Dermis microvascular lymphatic vessel endothelial cell (primary cell): Measurements from ENCODE around the gene GNA12. TPM values are rescaled to one million over a fixed set of nuclear protein-coding genes. Genes with fewer than 3 reads are reported as not detected.

ENCODE experiments used
- DNase-seq, 2 donors: peaks; one replicate each; pipeline versions ENCODE4 v3.0.0 to v3.0.0-alpha.2; 2010; ENCODE audit warnings: low read depth in 2 of 2
- total RNA-seq: library from RNA; depleted of rRNA; stranded (reverse); fragments of >200 nt; gene quantifications from 2 replicates; pipeline ENCODE4 v1.2.1, GENCODE V29; 2014

The GNA12 gene
- total RNA-seq, 1 donor from 2014 or later: 20.8 TPM

DNA sequence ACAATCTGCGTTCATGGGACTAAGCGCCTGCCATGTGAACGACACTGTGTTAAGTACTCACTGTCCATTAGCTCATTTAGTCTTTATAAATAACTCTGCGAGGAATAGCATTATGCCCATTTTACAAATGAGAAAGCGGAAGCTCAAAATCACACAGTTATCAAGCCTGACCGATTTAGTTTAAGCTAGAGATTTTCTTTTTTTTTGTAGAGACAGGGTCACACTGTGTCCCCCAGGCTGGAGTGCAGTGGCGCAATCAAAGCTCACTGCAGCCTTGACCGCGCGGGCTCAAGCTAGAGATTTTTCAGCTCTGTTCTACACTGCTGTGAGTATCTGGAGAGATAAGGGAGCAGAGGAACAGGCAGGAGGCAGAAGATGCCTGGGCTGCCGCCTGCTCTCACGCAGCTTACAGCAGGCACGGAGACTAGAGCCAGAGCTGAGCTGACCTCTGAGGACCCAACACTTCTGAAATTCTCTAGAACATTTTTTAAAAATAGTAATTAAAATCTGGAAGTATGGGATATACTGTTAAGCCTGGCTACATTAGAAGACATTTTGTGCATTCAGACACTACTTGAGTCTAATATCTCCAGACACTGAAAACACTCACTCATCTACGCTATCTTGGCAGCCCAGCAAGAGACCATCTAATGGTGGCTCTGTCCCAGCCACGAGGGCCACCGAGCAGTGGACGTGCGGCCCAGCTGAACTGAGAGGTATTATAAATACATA, 38.7 kb downstream of the GNA12 start:
- DNase-seq: no peak

DNA sequence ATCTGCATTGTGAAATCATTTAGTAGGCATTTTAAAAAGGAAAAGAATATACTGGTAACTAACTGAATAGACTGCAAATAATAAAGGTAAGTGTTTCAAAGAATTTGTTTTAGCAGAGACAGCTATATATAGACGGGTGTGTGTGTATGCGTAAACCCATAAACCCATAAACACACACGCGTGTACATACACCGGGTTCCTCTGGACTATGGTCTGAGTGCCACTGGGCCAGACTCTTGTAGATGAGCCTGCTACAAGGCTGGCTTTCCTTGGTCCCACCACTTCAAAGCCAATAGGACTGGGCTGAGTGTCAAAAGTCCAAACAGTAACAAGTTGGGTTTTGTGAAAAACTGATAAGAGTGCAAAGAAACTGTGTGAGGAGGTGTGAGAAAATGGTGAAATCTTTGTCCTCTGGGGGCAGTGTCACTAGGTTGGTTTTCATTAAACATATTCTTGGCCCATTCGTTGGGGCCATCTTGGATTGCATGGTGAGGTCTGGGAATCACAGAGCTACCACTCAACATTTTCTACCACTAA, 39.8 kb downstream of the GNA12 start:
- no peak for DNase-seq

DNA sequence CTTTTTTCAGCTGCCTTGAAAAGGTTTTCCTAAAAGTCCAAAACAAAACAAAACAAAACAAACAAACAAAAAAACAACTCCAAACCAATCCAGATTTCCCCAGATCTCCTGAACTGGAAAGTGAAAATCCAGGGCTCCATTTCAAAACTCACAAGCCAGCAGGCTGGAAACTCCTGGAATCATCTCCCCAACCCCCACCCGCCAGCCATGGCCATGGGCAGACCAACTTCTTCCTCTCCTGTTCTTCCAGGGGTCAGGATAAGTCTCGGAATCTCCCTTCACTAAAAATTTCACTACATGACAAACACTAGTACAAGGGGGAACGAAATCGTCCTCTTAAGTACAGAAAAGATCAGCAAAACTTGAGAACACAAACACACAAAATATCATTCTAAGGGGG, 40.4 kb downstream of the GNA12 start:
- no peak for DNase-seq

DNA sequence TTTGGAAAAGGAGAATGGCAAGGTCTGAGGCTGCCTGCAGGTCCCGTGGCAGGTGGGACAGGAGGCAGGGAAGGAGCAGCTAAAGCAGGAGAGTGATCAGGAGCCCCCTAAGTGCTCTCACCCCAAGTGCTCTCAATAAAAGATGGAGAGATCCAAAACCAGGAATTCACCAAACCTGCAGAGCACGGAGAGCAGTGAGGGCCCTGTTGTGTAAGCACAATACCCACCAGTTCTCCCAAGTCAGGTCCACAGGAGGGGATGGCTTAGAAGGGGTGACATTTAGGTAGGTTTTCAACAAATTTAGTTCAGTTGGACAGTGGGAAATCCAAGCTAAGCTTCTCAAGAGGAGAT, 40.8 kb downstream of the GNA12 start:
- DNase-seq: no peak

DNA sequence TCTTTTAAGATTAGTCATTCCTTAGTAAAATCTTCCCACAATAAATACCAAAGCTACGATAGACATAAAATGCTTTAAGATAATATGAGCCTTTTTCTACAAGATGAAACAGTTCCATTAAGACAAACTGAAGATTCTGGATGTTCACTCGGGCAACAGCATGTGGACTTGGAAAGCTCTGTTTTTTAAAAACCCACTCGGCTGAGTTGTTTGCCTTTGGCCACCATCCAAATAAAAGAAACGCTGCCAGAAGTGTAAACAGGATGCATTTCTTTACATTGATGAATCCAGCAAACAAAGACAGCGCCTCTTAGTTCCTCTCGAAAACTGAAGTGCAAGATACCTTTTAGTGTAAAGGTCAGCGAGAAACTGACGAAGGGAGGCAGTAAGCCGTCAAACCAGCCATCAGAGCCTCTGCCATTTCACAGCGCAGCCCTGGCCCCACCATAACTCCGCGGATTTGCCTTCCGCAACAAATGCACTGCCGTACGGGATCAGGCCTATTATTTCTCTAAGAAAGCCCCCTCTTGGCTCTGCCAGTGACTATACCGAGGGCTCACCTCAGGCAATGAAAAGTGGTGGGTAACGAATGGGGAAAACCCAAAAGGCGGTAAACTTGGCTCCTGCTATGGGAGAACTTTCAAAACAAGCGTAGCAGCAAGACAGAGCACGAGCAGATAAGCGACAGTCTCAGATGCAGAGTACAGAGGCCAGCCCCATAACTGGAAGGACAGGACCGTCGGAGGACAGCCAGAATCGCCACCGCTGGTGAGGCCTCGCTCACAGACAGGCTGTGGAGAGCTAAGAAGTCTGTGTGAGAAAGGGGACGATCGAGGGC, 41.4 kb downstream of the GNA12 start:
- DNase-seq: peak in 1 of 2 donors; percentile 55

DNA sequence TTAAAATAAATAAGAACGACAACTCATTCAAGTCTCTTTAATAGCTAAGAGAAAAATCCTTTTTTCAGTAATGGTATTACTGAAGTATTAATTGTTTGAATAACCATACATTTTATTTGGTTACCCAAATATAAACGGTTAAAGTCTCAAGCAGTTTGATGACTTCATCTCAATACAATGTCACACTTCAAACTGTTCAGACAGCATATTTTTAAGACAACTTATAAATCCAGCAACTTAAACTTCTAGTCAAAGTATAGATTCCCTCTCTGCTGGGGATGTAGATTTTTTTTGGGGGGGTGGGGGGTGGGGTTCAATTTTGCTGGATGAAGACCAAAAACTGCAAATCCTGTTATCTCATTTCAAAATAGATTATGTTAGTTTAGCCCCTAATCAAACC, 42.0 kb downstream of the GNA12 start:
- DNase-seq: peak in 1 of 2 donors; percentile 30

DNA sequence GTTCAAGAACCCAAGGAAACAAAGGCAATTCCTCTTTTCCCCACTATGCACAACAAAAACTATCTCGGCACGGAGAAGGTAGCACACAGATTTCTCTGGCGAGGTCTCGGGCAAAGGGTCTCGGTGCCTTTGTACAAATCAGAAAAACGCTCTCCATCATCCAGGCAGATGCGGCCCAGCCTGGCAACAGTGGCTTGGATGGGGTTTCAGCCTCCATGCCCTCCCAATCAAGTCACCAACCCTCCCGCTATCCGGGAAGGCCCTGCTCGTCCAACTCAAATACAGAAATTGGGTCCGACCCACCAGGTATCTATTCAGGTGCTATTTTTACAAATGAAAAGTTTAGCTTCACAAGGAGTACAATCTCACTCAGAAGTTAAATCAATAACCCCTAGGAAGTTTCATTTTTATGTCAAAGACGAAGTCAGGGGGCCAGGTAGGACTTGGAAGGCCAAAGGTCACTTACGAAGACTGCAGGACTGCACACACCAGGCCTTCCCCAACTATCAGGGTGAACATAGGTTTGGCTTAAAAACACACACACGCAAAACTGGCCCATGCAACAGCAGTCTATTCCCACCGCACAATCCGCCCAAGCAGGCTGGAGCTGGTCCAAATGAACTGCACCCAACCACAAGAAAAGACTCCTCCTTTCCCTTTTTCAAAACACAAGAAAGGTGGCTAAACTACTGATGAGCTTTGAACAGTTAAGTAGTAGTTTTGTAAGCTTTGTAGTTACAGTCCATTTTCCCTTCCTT, 43.0 kb downstream of the GNA12 start:
- DNase-seq: peak in 1 of 2 donors; percentile 36

DNA sequence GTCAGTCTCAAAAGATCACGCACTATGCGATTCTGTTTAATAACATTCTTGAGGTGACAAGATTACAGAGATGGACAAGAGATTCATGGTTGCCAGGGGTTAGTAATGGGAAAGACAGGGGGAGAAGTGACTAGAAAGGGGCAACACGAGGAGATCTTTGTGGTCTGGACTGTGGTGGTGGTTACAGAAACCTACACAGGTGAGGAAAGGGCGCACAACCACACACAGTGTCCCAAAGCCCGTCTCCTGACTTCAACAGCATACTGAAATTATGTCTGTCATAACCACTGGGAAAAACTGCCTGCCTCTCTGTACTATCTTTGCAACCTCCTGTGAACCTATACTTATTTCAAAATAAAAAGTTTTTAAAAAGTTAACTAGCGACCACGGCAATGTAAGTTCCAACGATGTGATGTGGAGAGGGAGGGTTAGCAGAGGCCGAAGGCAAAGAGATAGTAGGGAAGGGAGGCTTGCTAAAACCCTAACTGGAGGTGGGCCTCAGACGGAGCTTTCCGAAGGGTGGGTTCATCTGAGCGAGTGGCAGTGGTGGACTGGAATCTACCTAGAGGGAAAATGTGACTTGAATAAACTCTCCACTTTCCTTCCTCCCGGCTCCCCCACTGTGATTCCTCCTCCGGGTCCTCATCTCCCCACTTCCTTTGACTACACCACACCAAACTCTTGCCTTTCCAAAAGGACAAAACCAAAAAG, 43.7 kb downstream of the GNA12 start:
- no peak for DNase-seq

DNA sequence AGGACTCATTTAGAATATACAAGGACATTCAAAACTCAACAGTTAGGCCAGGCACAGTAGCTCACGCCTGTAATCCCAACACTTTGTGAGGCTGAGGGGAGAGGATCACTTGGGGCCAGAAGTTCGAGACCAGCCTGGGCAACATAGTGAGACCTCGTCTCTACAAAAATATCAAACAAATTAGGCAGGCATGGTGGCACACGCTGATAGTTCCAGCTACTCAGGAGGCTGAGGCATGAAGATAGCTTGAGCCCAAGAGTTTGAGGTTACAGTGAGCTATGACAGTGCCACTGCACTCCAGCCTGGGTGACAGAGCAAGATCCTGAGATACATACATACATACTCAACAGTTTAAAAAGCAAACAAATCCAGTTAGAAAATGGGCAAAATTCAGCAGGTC, 44.9 kb downstream of the GNA12 start:
- DNase-seq: no peak

DNA sequence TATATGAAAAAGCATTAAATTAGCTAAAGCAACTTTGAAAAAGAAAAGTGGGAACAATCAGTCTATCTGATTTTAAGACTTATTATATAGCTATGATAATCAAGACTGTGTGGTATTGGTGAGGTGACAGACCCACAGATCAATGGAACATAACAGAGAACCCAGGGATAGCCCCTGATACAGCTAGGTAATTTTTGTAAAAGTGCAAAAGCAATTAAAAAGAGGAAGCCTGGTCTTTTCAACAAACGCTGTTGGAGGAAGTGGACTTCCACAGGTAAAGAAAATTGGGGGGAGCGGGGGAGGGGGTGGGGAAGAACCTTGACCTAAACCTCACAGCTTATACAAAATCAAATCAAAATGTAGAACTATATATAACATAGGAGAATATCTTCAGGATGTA, 45.4 kb downstream of the GNA12 start:
- no peak for DNase-seq

DNA sequence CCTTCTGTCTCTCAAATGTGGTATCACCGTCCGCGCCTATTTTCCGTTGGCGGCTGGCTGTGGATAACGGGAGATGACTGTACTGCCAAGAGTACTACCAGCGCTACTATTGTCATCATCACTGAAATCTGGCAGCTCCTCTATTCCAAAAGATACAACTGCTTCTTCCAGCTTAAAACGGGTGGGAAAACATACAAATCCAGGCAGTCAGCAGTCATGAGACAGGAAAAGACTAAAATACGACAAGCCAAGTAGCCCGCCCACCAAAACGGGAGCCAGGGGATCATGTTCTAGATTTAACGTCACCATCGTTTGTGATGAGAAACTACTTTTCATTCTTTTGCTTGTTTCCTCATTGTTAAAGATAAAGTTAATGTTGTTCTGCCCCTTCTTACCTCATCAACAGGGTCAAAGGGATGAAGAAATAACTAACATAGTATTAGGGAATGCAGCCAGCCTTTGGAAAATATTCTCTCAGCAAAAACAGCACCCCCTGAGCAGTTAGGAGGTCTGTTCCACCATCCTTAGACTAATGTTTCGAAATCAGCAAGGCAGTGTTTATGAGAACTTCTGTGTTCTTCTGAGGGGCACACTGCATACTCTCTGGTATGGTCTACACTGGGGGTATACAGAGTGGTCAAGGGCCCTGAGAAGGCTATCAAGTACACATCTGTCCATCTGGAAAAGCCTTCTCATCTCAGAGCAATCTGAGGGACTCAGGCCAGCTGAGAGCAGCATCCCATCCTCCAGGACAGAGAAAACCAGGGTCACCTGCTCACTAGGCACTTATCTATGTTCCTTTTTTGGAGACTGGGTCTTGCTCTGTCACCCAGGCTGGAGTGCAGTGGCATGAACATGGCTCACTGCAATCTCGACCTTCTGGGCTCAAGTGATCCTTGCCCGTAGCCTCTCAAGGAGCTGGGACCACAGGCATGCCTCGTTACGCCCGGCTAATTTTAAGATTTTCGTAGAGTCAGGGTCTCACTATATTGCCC, 47.5 kb downstream of the GNA12 start:
- DNase-seq: peak; percentile 97 to 99

DNA sequence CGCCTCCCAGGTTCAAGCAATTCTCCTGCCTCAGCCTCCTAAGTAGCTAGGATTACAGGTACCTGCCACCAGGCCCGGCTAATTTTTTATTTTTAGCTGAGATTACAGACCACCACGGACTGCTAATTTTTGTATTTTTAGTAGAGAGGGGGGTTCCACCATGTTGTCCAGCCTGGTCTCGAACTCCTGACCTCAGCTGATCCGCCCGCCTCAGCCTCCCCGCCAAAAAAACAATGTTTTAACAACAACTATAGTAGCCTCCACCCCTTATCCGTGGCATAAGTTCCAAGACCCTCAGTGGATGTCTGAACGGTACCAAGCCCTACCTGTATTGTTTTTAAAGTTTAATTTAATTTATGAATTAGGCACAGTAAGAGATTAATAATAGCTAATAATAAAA, 48.2 kb downstream of the GNA12 start:
- DNase-seq: no peak

DNA sequence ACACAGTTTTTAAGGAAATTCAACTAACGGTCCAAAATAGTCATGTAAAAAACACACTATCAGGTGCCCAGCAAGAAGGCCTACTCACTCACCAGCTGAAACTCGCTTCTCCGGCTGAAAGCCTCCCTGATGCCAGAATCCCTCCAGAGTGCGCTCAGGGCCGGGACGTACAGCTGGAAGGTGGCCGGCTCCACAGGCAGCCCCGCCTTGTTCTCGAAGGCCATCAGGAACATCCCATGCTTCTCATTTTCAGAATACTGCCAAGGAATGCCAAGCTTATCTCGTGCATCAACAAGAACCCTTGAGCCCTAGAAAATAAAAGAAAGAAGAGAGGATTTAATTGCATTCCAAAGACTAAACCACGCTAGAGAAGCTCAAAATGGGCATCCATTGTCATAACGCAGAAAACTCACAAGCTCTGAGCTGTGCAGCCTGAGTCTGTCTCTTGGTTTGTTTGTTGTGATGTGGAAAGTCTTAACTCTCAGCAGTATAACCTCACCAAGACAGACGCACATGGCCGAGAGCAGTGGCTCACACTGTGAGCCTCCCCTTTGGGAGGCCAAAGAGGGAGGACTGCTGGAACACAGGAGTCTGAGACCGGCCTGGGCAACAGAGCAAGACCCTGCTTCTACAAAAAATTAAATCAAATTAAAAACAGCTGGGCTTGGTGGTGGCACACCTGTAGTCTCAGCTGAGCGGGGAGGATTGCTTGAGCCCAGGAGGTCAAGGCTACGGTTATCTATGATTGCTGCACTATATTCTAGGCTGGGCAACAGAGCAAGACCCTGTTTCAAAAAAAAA, 49.1 kb downstream of the GNA12 start:
- DNase-seq: no peak

DNA sequence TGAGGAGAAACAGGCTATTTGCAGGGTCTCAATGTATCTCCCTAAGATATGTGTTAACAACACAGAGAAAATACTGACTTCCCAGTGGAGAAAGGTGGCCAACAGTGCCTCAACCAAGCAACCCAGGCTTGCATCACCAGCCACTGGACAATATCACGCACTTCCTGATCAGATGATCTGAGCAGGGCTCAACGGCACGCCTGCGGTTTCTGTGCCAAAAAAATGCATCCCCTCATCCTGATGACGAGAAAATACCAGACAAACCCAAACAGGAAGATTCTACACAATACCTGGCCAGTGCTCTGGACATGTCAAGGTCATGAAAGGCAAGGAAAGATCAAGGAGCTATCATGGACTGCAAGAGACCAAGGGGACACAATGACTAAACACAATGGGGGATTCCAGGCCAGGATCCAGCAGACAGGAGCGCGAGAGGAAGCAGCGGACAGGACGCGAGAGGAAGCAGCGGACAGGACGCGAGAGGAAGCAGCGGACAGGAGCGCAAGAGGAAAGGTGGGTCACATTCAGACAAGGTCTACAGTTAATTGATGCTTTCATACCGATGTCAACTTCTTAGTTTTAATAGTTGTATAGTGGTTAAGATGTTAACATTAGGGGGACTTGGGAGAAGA, 51.1 kb downstream of the GNA12 start:
- DNase-seq: peak; percentile 85 to 93

DNA sequence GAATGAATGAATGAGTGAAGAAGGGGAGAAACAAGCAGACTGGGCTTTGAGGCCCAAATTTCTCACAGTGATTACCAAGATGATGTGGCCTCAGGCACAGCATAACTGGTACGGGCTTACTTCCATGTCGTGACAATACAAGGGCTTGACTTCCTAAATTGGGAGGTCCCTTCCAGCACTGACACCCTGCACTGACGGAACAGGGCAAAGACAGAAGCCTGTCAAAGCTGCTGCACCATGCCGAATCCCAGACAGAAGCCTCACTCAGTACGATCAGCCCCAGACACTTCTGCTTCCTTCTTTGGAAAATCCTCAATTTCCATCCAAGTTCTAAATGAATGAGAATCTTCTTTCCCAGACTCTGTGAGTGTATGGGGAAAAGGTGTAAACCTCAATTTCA, 51.9 kb downstream of the GNA12 start:
- DNase-seq: no peak

DNA sequence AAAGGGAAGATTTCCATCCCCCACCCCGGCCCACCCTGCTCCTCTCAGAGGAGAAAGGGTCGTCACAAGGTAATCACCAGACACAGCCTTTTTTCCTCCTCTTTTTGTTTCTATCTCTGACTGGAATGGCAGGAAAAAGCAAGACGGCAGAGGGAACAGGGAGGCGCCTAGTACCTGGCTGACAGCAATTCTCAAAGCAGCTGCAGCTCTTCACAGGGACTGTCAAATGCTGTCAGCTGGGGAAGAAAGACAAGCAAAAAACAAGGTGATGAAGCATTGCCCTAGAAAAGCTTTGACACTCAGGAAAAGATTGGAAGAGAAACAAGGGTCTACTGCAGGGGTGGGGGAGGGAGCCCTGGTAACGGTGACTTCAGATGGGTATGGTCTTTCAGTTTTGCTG, 52.7 kb downstream of the GNA12 start:
- no peak for DNase-seq

DNA sequence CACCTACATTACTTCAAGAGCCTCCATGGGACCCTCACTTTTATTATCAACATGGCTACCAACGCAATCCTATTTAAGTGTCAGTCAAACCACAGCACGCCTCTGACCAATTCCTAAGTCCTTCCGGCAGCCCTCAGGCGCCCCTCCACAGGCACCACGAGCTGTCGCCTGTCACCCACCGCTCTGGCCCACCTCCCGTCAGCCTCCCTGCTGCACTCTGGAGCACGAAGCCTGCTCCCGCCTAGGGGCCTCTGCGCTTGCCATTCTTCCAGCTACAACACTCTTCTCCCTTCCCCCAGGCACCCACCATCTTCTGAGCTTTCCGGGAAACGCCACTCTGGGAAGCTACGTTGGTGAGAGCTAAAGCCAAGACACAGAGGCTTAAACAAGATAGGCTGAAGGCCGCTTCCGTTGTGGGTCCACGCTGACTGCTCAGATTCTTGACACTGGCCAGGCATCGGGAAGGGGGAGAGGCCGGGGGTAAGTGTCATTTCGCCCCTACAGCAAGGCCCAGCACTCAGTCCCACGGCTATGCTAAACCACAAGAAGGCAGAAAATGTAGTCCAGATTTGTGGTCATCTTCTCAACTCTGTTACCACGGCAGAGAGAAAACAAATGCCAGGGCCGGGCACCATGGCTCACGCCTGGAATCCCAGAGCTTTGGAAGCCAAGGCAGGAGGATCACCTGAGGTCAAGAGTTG, 56.7 kb downstream of the GNA12 start:
- no peak for DNase-seq

DNA sequence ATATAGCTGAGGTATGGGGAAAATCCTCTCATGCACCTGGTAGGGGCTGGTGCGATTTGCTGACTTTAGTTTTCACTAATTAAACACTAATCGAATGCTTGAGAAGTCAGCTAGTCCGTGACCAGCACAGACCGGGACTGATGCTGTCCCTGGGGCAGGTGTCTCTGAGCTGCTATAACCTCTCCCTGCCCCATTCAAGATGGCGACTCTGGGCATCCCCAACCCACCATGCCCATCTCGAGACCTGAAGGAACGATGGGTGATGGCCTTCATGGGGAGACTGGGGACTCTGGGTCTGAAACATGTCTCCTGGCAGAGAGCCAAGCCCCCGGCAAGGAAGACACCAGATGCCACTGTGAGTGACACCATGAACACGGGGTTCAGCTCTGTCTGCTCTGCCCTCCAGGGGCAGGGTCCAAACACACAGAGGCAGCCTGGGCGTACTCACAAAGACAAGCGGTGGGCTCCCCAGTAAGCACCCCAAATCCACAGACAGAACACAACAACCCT, 57.4 kb downstream of the GNA12 start:
- no peak for DNase-seq
